ENCODE results near the gene RBM33.

- TF ChIP-seq, protein P1, sequence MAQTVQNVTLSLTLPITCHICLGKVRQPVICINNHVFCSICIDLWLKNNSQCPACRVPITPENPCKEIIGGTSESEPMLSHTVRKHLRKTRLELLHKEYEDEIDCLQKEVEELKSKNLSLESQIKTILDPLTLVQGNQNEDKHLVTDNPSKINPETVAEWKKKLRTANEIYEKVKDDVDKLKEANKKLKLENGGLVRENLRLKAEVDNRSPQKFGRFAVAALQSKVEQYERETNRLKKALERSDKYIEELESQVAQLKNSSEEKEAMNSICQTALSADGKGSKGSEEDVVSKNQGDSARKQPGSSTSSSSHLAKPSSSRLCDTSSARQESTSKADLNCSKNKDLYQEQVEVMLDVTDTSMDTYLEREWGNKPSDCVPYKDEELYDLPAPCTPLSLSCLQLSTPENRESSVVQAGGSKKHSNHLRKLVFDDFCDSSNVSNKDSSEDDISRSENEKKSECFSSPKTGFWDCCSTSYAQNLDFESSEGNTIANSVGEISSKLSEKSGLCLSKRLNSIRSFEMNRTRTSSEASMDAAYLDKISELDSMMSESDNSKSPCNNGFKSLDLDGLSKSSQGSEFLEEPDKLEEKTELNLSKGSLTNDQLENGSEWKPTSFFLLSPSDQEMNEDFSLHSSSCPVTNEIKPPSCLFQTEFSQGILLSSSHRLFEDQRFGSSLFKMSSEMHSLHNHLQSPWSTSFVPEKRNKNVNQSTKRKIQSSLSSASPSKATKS (CRISPR knock-in tag; IDR thresholded peaks at IDR 0.05), result no peak
- TF ChIP-seq MCM3 (IDR thresholded peaks at IDR 0.05) (no peak), SP1 (CRISPR knock-in tag; IDR thresholded peaks at IDR 0.05) (no peak), SMARCB1 (IDR thresholded peaks at IDR 0.05; ENCODE audit: insufficient read length, low read depth) (no peak), ETV1 (tag; conservative IDR thresholded peaks at IDR 0.05; ENCODE audit: low read depth) (no peak), SMAD4 (CRISPR knock-in tag; conservative IDR thresholded peaks at IDR 0.05) (no peak), ZNF668 (CRISPR knock-in tag; IDR thresholded peaks at IDR 0.05) (no peak), POLR2AphosphoS5 (IDR thresholded peaks at IDR 0.05; ENCODE audit: control insufficient read depth, insufficient read depth, low read depth, low read length) (no peak)
- TF ChIP-seq, protein P2, sequence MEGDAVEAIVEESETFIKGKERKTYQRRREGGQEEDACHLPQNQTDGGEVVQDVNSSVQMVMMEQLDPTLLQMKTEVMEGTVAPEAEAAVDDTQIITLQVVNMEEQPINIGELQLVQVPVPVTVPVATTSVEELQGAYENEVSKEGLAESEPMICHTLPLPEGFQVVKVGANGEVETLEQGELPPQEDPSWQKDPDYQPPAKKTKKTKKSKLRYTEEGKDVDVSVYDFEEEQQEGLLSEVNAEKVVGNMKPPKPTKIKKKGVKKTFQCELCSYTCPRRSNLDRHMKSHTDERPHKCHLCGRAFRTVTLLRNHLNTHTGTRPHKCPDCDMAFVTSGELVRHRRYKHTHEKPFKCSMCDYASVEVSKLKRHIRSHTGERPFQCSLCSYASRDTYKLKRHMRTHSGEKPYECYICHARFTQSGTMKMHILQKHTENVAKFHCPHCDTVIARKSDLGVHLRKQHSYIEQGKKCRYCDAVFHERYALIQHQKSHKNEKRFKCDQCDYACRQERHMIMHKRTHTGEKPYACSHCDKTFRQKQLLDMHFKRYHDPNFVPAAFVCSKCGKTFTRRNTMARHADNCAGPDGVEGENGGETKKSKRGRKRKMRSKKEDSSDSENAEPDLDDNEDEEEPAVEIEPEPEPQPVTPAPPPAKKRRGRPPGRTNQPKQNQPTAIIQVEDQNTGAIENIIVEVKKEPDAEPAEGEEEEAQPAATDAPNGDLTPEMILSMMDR (IDR thresholded peaks at IDR 0.05 in 2 of 3, conservative IDR thresholded peaks at IDR 0.05 in 1 of 3; ENCODE audit: insufficient read depth in 2 of 3, low read depth in 1 of 3, low read length in 3 of 3), result no peak
Observed at GRCh38 chr7:155809332-155809946, 165.0 kb downstream of the RBM33 start.

Data from K562 (cell line).